Activated B cell treated with CpG ODN at 0.5 μM for 24 hours (primary cell): ENCODE data around the gene MICAL3. TPM values are rescaled to one million over a fixed set of nuclear protein-coding genes. Genes with fewer than 3 reads are reported as not detected.

Experiments
- ATAC-seq: fragments of 200-7000 bp; cut with Tn5 transposase; one replicate; pipeline ENCODE4 v1.10.0; 2021; ENCODE audit warnings: low read depth, mild to moderate bottlenecking, moderate library complexity
- CTCF ChIA-PET: fragments of 350-600 bp; sonication (Branson Sonifier 250); formaldehyde crosslinking; loops from one replicate; lab custom pipeline; 2021; ENCODE audit warnings: antibody characterized with exemption; lab: Charles Lee
- POLR2A ChIA-PET: fragments of 350-600 bp; sonication (Branson Sonifier 250); formaldehyde crosslinking; loops from one replicate; lab custom pipeline; 2021; ENCODE audit warnings: antibody characterized with exemption; lab: Charles Lee
- DNase-seq: peaks from one replicate; pipeline ENCODE4 v3.0.0; 2022
- H3K27ac Mint-ChIP-seq: one replicate; pipeline ENCODE4 v1.8.0; 2020; ENCODE audit warnings: mixed read lengths
- H3K27me3 Mint-ChIP-seq: one replicate; pipeline ENCODE4 v1.8.0; 2021; ENCODE audit warnings: mixed read lengths
- H3K36me3 Mint-ChIP-seq: one replicate; pipeline ENCODE4 v1.8.0; 2021; ENCODE audit warnings: low read depth, mixed read lengths
- H3K4me1 Mint-ChIP-seq: one replicate; pipeline ENCODE4 v1.8.0; 2021; ENCODE audit warnings: mixed read lengths
- H3K4me3 Mint-ChIP-seq: one replicate; pipeline ENCODE4 v1.8.0; 2020; ENCODE audit warnings: mild to moderate bottlenecking, mixed read lengths
- H3K9me3 Mint-ChIP-seq: one replicate; pipeline ENCODE4 v1.8.0; 2020; ENCODE audit warnings: mixed read lengths
- CTCF ChIP-seq: fragments of 200-600 bp; IDR thresholded peaks from one replicate; pipeline ENCODE4 v1.8.0; 2022; ENCODE audit warnings: antibody characterized with exemption, mild to moderate bottlenecking
- intact Hi-C: fragments of 100-400 bp; cut with micrococcal nuclease; formaldehyde crosslinking; loops from one replicate; pipeline ENCODE4 v1.15.1; 2024
- total RNA-seq: library from RNA; stranded (reverse); gene quantifications from 2 replicates; pipeline ENCODE4 v1.2.3, GENCODE V29; 2022

Gene MICAL3
- total RNA-seq, 1 donor from 2014 or later: 257 TPM

GRCh38 chr22:17828502-17829080 lies 195.8 kb downstream of the MICAL3 start:
- ChIA-PET CTCF (interaction anchor here (1.1 to 7.5 kb wide), 7 partner anchors 11 to 247 kb away, joined by 3 to 159 read pairs (median 6); partner anchors contain the start of genes MICAL3 and PEX26), POLR2A (interaction anchor here (0.6 to 1.5 kb wide), 6 partner anchors 47 to 249 kb away, joined by 3 to 4 read pairs (median 3); partner anchors contain the start of gene PEX26)
- intact Hi-C loops: no loop called here
- no peaks in the 10 kb centered on the region for H3K9me3 Mint-ChIP-seq
- no peak overlapping the region for H3K27ac Mint-ChIP-seq
- no peak for TF ChIP-seq CTCF
- DNase-seq (no peak), ATAC-seq (no peak)
- H3K27me3 Mint-ChIP-seq: no peaks in the 10 kb centered on the region
- peaks cover 89% of the 10 kb centered on the region for H3K36me3 Mint-ChIP-seq
- peaks cover 7% of the 10 kb centered on the region for H3K4me1 Mint-ChIP-seq
- H3K4me3 Mint-ChIP-seq: no peak overlapping the region

- Mint-ChIP-seq H3K4me3 (no peak overlapping the region), H3K4me1 (peaks cover 7% of the 10 kb centered on the region)
- ATAC-seq: no peak
Observed at GRCh38 chr22:17827466-17827865, 196.9 kb downstream of the MICAL3 start.

DNA sequence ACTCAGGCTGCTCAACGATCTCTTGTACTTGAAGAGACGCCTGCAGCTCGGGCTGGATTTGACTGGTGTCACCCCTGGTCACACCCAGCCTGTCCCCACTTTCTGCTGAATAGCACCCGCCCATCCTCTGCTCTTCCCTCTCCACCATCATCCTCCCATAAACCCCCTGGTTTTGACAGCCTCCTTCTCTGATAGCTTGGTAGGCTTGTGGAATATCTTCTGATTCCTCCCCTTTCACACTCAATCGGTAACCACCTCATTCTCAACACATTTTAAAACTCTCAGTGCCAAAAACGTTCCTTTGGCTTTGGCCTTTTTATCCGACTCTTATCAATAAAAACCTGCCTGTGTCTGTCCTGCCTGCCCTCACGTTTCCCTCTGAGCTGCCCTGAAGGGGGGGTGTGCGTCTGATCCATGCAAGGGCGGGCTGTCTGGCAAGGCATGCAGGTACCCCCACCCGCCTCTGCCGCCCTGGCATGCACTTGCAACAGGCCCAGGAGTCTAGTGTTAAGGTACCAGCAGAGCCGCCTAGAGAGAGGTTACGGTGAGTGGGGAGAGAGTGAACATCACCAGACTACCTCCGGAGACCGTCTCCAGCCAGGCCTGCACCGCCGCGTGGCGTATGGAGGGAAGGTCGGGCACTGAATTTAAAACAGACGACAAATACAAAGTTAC lies 198.3 kb downstream of the MICAL3 start:
- TF ChIP-seq CTCF: no peak
- DNase-seq (no peak), ATAC-seq (no peak)
- no peak overlapping the region for H3K4me3 Mint-ChIP-seq
- ChIA-PET POLR2A (no interaction called here), CTCF (interaction anchor here (1.5 kb wide), 1 partner anchor 250 kb away, joined by 3 read pairs; no protein-coding TSS in a partner anchor)
- no peaks in the 10 kb centered on the region for H3K9me3 Mint-ChIP-seq
- H3K4me1 Mint-ChIP-seq: peaks cover 7% of the 10 kb centered on the region
- H3K36me3 Mint-ChIP-seq: peaks cover 87% of the 10 kb centered on the region
- no peak overlapping the region for H3K27ac Mint-ChIP-seq
- no peaks in the 10 kb centered on the region for H3K27me3 Mint-ChIP-seq
- intact Hi-C loops: no loop called here

More at GRCh38 chr22:17827466-17827865, 196.9 kb downstream of the MICAL3 start:
- ChIA-PET CTCF (interaction anchor here (1.1 to 7.5 kb wide), 2 partner anchors 12 to 248 kb away, joined by 3 to 159 read pairs; partner anchors contain the start of gene PEX26), POLR2A (interaction anchor here (1.5 kb wide), 1 partner anchor 250 kb away, joined by 4 read pairs; the partner anchor contains the start of gene PEX26)
- DNase-seq: no peak
- intact Hi-C loops: no loop called here
- Mint-ChIP-seq H3K27me3 (no peaks in the 10 kb centered on the region), H3K27ac (no peak overlapping the region), H3K36me3 (peaks cover 85% of the 10 kb centered on the region), H3K9me3 (no peaks in the 10 kb centered on the region)
- no peak for TF ChIP-seq CTCF

DNA sequence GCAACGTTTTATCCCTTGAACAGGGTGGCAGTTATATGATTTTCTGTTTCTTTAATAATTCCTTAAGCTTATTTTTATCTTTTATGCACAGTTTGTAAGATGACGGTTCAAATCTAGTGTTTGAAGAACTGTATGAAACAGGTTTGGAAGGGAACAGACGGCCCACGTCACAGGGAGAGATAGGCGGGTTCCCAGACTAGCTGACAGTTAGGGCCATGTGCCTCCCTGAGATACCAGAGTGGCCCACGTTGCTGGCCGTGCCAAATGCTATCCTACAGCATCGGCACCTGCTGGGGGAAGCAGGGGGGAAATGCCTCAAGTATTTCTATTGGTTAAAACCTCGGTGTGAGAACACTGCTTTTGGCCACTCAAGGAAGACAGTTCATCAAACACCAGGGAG lies 199.9 kb downstream of the MICAL3 start:
- TF ChIP-seq CTCF: no peak
- H3K4me1 Mint-ChIP-seq: no peaks in the 10 kb centered on the region
- DNase-seq (no peak), ATAC-seq (no peak)
- ChIA-PET POLR2A (no interaction called here), CTCF (no interaction called here)
- H3K9me3 Mint-ChIP-seq: no peaks in the 10 kb centered on the region
- no peak overlapping the region for H3K4me3 Mint-ChIP-seq
- peaks cover 81% of the 10 kb centered on the region for H3K36me3 Mint-ChIP-seq
- H3K27me3 Mint-ChIP-seq: no peaks in the 10 kb centered on the region
- no peak overlapping the region for H3K27ac Mint-ChIP-seq
- intact Hi-C loops: no loop called here

- H3K4me1 Mint-ChIP-seq: no peaks in the 10 kb centered on the region
- no peak for DNase-seq
- intact Hi-C loops: no loop called here
- ChIA-PET POLR2A (no interaction called here), CTCF (no interaction called here)
- H3K36me3 Mint-ChIP-seq: peaks cover 81% of the 10 kb centered on the region
- no peak for TF ChIP-seq CTCF
- H3K9me3 Mint-ChIP-seq: no peaks in the 10 kb centered on the region
- no peaks in the 10 kb centered on the region for H3K27me3 Mint-ChIP-seq
- H3K4me3 Mint-ChIP-seq: no peak overlapping the region
- H3K27ac Mint-ChIP-seq: no peak overlapping the region
- no peak for ATAC-seq
Observed at GRCh38 chr22:17823964-17824363, 200.4 kb downstream of the MICAL3 start.
